IMR-90 (cell line): Measurements from ENCODE around the gene SLC9A7. TPM values are rescaled to one million over a fixed set of nuclear protein-coding genes. Genes with fewer than 3 reads are reported as not detected.

Experiments used
- ATAC-seq: fragments of 200-7000 bp; cut with Tn5 transposase; 2 replicates; pipeline ENCODE4 v1.9.1; 2020; ENCODE audit warnings: low read depth, mild to moderate bottlenecking, moderate library complexity
- BruUV-seq: library from RNA; stranded (reverse); fragments of 400-500 nt; replicated peaks from 2 replicates; lab custom pipeline; 2021; lab: Mats Ljungman, UMichigan
- CTCF ChIA-PET: fragments of 300-600 bp; formaldehyde crosslinking; extraction: SDS; loops from one replicate; lab custom pipeline; 2021; ENCODE audit warnings: antibody characterized with exemption; lab: Yijun Ruan, JAX
- POLR2A ChIA-PET: fragments of 300-600 bp; sonication (Branson Sonifier 250); formaldehyde crosslinking; loops from one replicate; lab custom pipeline; 2022; ENCODE audit warnings: antibody characterized with exemption; ENCODE audit not compliant: unreplicated experiment; lab: Charles Lee
- DNase-seq: peaks from one replicate; pipeline ENCODE4 v3.0.0; 2013
- H2AFZ ChIP-seq: replicated peaks from 2 replicates; pipeline ENCODE3; 2013; ENCODE audit warnings: low read length, mild to moderate bottlenecking; ENCODE audit not compliant: poor library complexity
- H2AK5ac ChIP-seq: 2 replicates; pipeline ENCODE4 v1.6.1; 2013; ENCODE audit warnings: low read depth, low read length, inconsistent platforms
- H2AK9ac ChIP-seq: replicated peaks from 2 replicates; pipeline ENCODE3; 2013; ENCODE audit warnings: mild to moderate bottlenecking, low read depth, low read length, moderate library complexity; ENCODE audit not compliant: poor library complexity
- H2BK120ac ChIP-seq: 2 replicates; pipeline ENCODE4 v1.6.1; 2013; ENCODE audit warnings: low read depth, low read length, inconsistent platforms
- H2BK15ac ChIP-seq: 3 replicates; pipeline ENCODE4 v1.6.1; 2013; ENCODE audit warnings: low read depth, low read length, inconsistent platforms
- H2BK20ac ChIP-seq: 2 replicates; pipeline ENCODE4 v1.6.1; 2013; ENCODE audit warnings: low read depth, mild to moderate bottlenecking, inconsistent platforms, low read length, moderate library complexity
- H2BK5ac ChIP-seq: 2 replicates; pipeline ENCODE4 v1.6.1; 2013; ENCODE audit warnings: mild to moderate bottlenecking, low read depth, low read length, inconsistent platforms; ENCODE audit not compliant: poor library complexity, severe bottlenecking
- H3K14ac ChIP-seq: replicated peaks from 2 replicates; pipeline ENCODE4 v1.6.1; 2013; ENCODE audit warnings: low read depth, low read length, inconsistent platforms
- H3K18ac ChIP-seq: 2 replicates; pipeline ENCODE4 v1.6.1; 2013; ENCODE audit warnings: low read depth, low read length, control low read depth
- H3K23ac ChIP-seq: 2 replicates; pipeline ENCODE4 v1.6.1; 2013; ENCODE audit warnings: low read depth, low read length, inconsistent platforms
- H3K27ac ChIP-seq: 2 replicates; pipeline ENCODE4 v1.5.1; 2013; ENCODE audit warnings: mild to moderate bottlenecking, control low read depth, low read length; ENCODE audit not compliant: insufficient read depth
- H3K27me3 ChIP-seq: 2 replicates; pipeline ENCODE4 v1.6.1; 2013; ENCODE audit warnings: low read length; ENCODE audit not compliant: control insufficient read depth, insufficient read depth
- H3K36me3 ChIP-seq: 2 replicates; pipeline ENCODE4 v1.6.1; 2013; ENCODE audit warnings: low read length, mixed read lengths; ENCODE audit not compliant: control insufficient read depth, insufficient read depth
- H3K4ac ChIP-seq: 2 replicates; pipeline ENCODE4 v1.6.1; 2013; ENCODE audit warnings: low read depth, low read length, inconsistent platforms
- H3K4me1 ChIP-seq: 2 replicates; pipeline ENCODE4 v1.6.1; 2013; ENCODE audit warnings: low read length, mixed read lengths; ENCODE audit not compliant: control insufficient read depth, insufficient read depth
- H3K4me2 ChIP-seq: 2 replicates; pipeline ENCODE4 v1.6.1; 2013; ENCODE audit warnings: low read depth, mild to moderate bottlenecking, control low read depth, low read length, moderate library complexity
- H3K4me3 ChIP-seq: 2 replicates; pipeline ENCODE4 v1.5.1; 2013; ENCODE audit warnings: low read depth, mild to moderate bottlenecking, control low read depth, low read length, moderate library complexity; ENCODE audit not compliant: insufficient read depth
- H3K56ac ChIP-seq: 2 replicates; pipeline ENCODE4 v1.6.1; 2013; ENCODE audit warnings: low read length, inconsistent platforms; ENCODE audit not compliant: insufficient read depth; ENCODE audit errors: extremely low read depth
- H3K79me1 ChIP-seq, 2 experiments: 2 replicates each; pipeline ENCODE4 v1.6.1; 2013; ENCODE audit warnings: low read length in 2 of 2, inconsistent platforms in 1 of 2, low read depth in 1 of 2
- H3K9ac ChIP-seq: 2 replicates; pipeline ENCODE4 v1.6.1; 2013; ENCODE audit warnings: low read depth, low read length, control low read depth
- H3K9me1 ChIP-seq: 2 replicates; pipeline ENCODE4 v1.6.1; 2013; ENCODE audit warnings: low read length, inconsistent platforms; ENCODE audit not compliant: insufficient read depth
- H3K9me3 ChIP-seq: 2 replicates; pipeline ENCODE4 v1.6.1; 2013; ENCODE audit warnings: low read length; ENCODE audit not compliant: control insufficient read depth, insufficient read depth
- H4K20me1 ChIP-seq: 2 replicates; pipeline ENCODE4 v1.6.1; 2013; ENCODE audit warnings: low read length, inconsistent platforms; ENCODE audit not compliant: insufficient read depth
- H4K5ac ChIP-seq: 2 replicates; pipeline ENCODE4 v1.6.1; 2013; ENCODE audit warnings: mild to moderate bottlenecking, low read depth, low read length, control low read depth
- H4K8ac ChIP-seq, 2 experiments: 2 replicates each; pipeline ENCODE4 v1.6.1; 2013; ENCODE audit warnings: low read depth in 2 of 2, low read length in 2 of 2, control low read depth in 1 of 2, inconsistent platforms in 1 of 2
- H4K91ac ChIP-seq: 2 replicates; pipeline ENCODE4 v1.6.1; 2013; ENCODE audit warnings: low read depth, low read length, inconsistent platforms; ENCODE audit not compliant: insufficient read depth
- FOS ChIP-seq: fragments of 150-350 bp; IDR thresholded peaks from 2 replicates; pipeline ENCODE4 v1.6.1; 2016; ENCODE audit warnings: low read depth, low read length
- MAFK ChIP-seq: IDR thresholded peaks from 2 replicates; pipeline ENCODE4 v1.6.1; 2012; ENCODE audit warnings: low read depth, low read length, improper control_type of control experiment
- MAZ ChIP-seq: IDR thresholded peaks from 2 replicates; pipeline ENCODE4 v1.6.1; 2012; ENCODE audit warnings: low read depth, mild to moderate bottlenecking, low read length, improper control_type of control experiment, moderate library complexity, borderline replicate concordance
- NFE2L2 ChIP-seq: fragments of 150-350 bp; IDR thresholded peaks from 2 replicates; pipeline ENCODE4 v1.6.1; 2016; ENCODE audit warnings: low read depth, mild to moderate bottlenecking, low read length
- POLR2A ChIP-seq: IDR thresholded peaks from 2 replicates; pipeline ENCODE4 v1.6.1; 2012; ENCODE audit warnings: mild to moderate bottlenecking, low read depth, low read length
- SMC3 ChIP-seq: fragments of 150-350 bp; IDR thresholded peaks from 2 replicates; pipeline ENCODE4 v1.6.1; 2016; ENCODE audit warnings: low read depth, mild to moderate bottlenecking, antibody characterized with exemption, low read length, moderate library complexity
- WGBS, 2 experiments: methylation state at CpG; one replicate each; pipeline versions ENCODE4 v1.1.5 to v1.1.7; 2013; ENCODE audit warnings: missing lambda C conversion rate in 2 of 2; ENCODE audit not compliant: insufficient read length in 1 of 2; ENCODE audit errors: extremely low coverage in 2 of 2; 5-methylcytosine and 5-hydroxymethylcytosine counted together
- dilution Hi-C: fragments of 300-500 bp; cut with HindIII; formaldehyde crosslinking; loops from one replicate; pipeline ENCODE4 v1.14.3; 2018; ENCODE audit warnings: low sequenced_read_pairs; ENCODE audit not compliant: unreplicated experiment
- in situ Hi-C: fragments of 300-500 bp; cut with MboI; formaldehyde crosslinking; loops from 3 replicates; pipeline ENCODE4 v1.14.3; 2019; ENCODE audit warnings: low sequenced_read_pairs, inconsistent platforms, mixed read lengths
- intact Hi-C: fragments of 100-400 bp; cut with micrococcal nuclease; formaldehyde crosslinking; loops from 2 replicates; pipeline ENCODE4 v1.10.0; 2022
- polyA plus RNA-seq, 3 experiments: library from polyadenylated mRNA; depleted of rRNA; stranded (reverse); fragments of >200 nt; gene quantifications; 2 replicates each; pipeline ENCODE4 v1.2.3, GENCODE V29; 2012; ENCODE audit warnings: low replicate concordance in 1 of 3
- total RNA-seq: library from RNA; depleted of rRNA; stranded (reverse); fragments of >200 nt; gene quantifications from 2 replicates; pipeline ENCODE4 v1.2.3, GENCODE V29; 2012
- TF ChIP-seq, protein P1 (sequence below): fragments of 150-350 bp; IDR thresholded peaks from 2 replicates; pipeline ENCODE4 v1.6.1; 2017; ENCODE audit warnings: mild to moderate bottlenecking, antibody characterized with exemption, low read length, low read depth

Gene SLC9A7
- total and polyA plus RNA-seq, 2 of the 4 experiments (the other 2 are of a cell fraction): 14.4 to 76.4 TPM

DNA sequence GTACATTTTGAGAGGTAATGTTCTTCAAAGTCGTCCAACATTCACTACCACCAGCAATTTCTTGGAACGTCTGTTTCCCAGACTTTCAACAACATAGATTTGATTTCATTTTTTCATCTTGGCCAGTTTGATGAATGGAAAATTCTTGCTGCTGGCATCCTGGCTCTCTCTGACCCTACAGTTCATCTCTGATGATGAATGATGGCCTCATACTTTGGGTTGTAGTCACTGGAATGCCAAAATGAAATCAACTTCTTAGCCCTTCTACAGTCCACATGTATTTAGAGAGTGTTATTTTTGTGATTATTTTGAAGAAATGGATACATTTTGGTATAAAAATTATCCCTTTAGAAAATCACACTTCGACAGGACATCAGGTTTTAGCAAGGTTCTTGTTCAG lies 176.6 kb downstream of the SLC9A7 start:
- in situ Hi-C loops (no loop called here), dilution Hi-C loops (no loop called here), intact Hi-C loops (no loop called here)
- Histone ChIP-seq H3K4me1 (peaks cover 7% of the 10 kb centered on the region), H4K91ac (peak overlapping the region; percentile 19; the same call in 1 of the 2 replicates), H3K27me3 (no peaks in the 10 kb centered on the region), H2BK20ac (peak overlapping the region; percentile 79), H2BK5ac (peak overlapping the region; percentile 87), H2BK120ac (peak overlapping the region; percentile 71), H3K9me3 (no peaks in the 10 kb centered on the region), H2BK15ac (no peak overlapping the region), H3K36me3 (no peaks in the 10 kb centered on the region), H4K20me1 (no peaks in the 10 kb centered on the region), H3K4ac (peak overlapping the region; percentile 59), H3K27ac (peak overlapping the region; percentile 66), H3K4me3 (no peak overlapping the region), H2AFZ (no peak overlapping the region), H4K8ac (peak overlapping the region in 1 of 2 experiments; percentile 58; a peak in 2 of 4 replicates), H2AK5ac (no peak overlapping the region), H3K56ac (peak overlapping the region; percentile 56; the same call in 1 of the 2 replicates), H3K9ac (no peak overlapping the region), H4K5ac (peak overlapping the region; percentile 3; the same call in 1 of the 2 replicates), H3K9me1 (peaks cover 7% of the 10 kb centered on the region; the same call in 1 of the 2 replicates), H3K23ac (peak overlapping the region; percentile 34), H3K14ac (peak overlapping the region; percentile 12; the same call in 1 of the 2 replicates), H3K18ac (peak overlapping the region; percentile 51; the same call in 1 of the 2 replicates), H3K79me1 (peaks cover 11 to 29% of the 10 kb centered on the region in 2 experiments; a peak in 3 of 4 replicates), H2AK9ac (no peak overlapping the region), H3K4me2 (peak overlapping the region; percentile 13; the same call in 1 of the 2 replicates)
- DNase-seq (peak; percentile 41), ATAC-seq (peak; percentile 50)
- ChIA-PET CTCF (no interaction called here), POLR2A (no interaction called here)
- TF ChIP-seq NFE2L2: no peak
- TF ChIP-seq, protein P1, sequence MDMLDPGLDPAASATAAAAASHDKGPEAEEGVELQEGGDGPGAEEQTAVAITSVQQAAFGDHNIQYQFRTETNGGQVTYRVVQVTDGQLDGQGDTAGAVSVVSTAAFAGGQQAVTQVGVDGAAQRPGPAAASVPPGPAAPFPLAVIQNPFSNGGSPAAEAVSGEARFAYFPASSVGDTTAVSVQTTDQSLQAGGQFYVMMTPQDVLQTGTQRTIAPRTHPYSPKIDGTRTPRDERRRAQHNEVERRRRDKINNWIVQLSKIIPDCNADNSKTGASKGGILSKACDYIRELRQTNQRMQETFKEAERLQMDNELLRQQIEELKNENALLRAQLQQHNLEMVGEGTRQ: no peak
- TF ChIP-seq SMC3: no peak
- no peak for TF ChIP-seq POLR2A
- no peak for TF ChIP-seq MAZ
- TF ChIP-seq FOS: no peak
- no peak for TF ChIP-seq MAFK
- WGBS, 2 experiments: no CpG with 5 or more reads among the region's 3 CpGs
- BruUV-seq: no TSS peak
